ENCODE results near the gene RAB11FIP4.

- TF ChIP-seq JUND (IDR thresholded peaks at IDR 0.05; ENCODE audit: low read length) (no peak), CTCF (IDR thresholded peaks at IDR 0.05; ENCODE audit: control extremely low read depth in 1 of 3, insufficient read depth in 1 of 3, low read depth in 1 of 3, low read length in 3 of 3) (no peak), TAF1 (IDR thresholded peaks at IDR 0.05; ENCODE audit: low read depth, low read length) (no peak), PHF8 (conservative IDR thresholded peaks at IDR 0.05; ENCODE audit: low read depth, low read length) (no peak), POLR2AphosphoS5 (IDR thresholded peaks at IDR 0.05; ENCODE audit: low read depth, low read length) (no peak)
These were observed 58.3 kb downstream of the RAB11FIP4 start for GRCh38 chr17:31449746-31450145.
